Measurements from ENCODE around the gene SLC23A2. TPM values are rescaled to one million over a fixed set of nuclear protein-coding genes. Genes with fewer than 3 reads are reported as not detected.
A peak's percentile ranks its signal among the peaks of the same experiment; 100 is the strongest.

Gene SLC23A2
- total RNA-seq, 8 experiments from 2014 or later: 7.4 to 35.3 (median 15.4) TPM

- H3K4me3 ChIP-seq: no peak overlapping the region
- WGBS, 10 experiments: 0 to 79% (median 46%) methylated on average over 1 to 3 of the region's 3 CpGs; no CpG with 5 or more reads in 1 of the 10 experiments
- peak in 3 of 8 experiments; percentile 33 to 55 (median 41) for ATAC-seq (replicated peaks in 6 of 8)
- H3K27ac ChIP-seq: no peak overlapping the region
- in situ Hi-C loops (cut with MboI; ENCODE audit: low pct_unique_long_range_greater_than_20kb in 2 of 9, low sequenced_read_pairs in 9 of 9, unreplicated experiment in 9 of 9): loop anchor here in 1 of 9 experiments (10.0 to 25.0 kb wide), 2 partner anchors 202 to 344 kb away; no protein-coding TSS in a partner anchor
- no peaks in the 10 kb centered on the region for H3K4me1 ChIP-seq (replicated peaks in 1 of 2)
Measured at GRCh38 chr20:4956200-4956810, 45.0 kb downstream of the SLC23A2 start.

- Histone ChIP-seq H3K27ac (no peak overlapping the region), H3K4me3 (no peak overlapping the region), H3K4me1 (replicated peaks in 1 of 2) (no peaks in the 10 kb centered on the region)
- in situ Hi-C loops (cut with MboI; ENCODE audit: low pct_unique_long_range_greater_than_20kb in 2 of 9, low sequenced_read_pairs in 9 of 9, unreplicated experiment in 9 of 9): loop anchor here in 1 of 9 experiments (10.0 to 25.0 kb wide), 2 partner anchors 199 to 342 kb away; no protein-coding TSS in a partner anchor
- no peak for ATAC-seq (replicated peaks in 6 of 8)
Measured at GRCh38 chr20:4953881-4954280, 47.4 kb downstream of the SLC23A2 start.

GRCh38 chr20:4952229-4952628, 49.1 kb downstream of the SLC23A2 start:
- in situ Hi-C loops (cut with MboI; ENCODE audit: low pct_unique_long_range_greater_than_20kb in 2 of 9, low sequenced_read_pairs in 9 of 9, unreplicated experiment in 9 of 9): loop anchor here in 1 of 9 experiments (10.0 to 25.0 kb wide), 2 partner anchors 197 to 340 kb away; no protein-coding TSS in a partner anchor
- no peak overlapping the region for H3K4me3 ChIP-seq
- no peaks in the 10 kb centered on the region for H3K4me1 ChIP-seq (replicated peaks in 1 of 2)
- H3K27ac ChIP-seq: no peak overlapping the region
- WGBS, 10 experiments: 91 to 100% (median 100%) methylated on average over 1 of the region's 1 CpG
- no peak for ATAC-seq (replicated peaks in 6 of 8)

GRCh38 chr20:4951299-4951698, 50.0 kb downstream of the SLC23A2 start:
- no peak overlapping the region for H3K27ac ChIP-seq
- ATAC-seq (replicated peaks in 6 of 8): peak; percentile 44 to 87 (median 66)
- in situ Hi-C loops (cut with MboI; ENCODE audit: low pct_unique_long_range_greater_than_20kb in 2 of 9, low sequenced_read_pairs in 9 of 9, unreplicated experiment in 9 of 9): loop anchor here in 1 of 9 experiments (10.0 to 25.0 kb wide), 2 partner anchors 196 to 339 kb away; no protein-coding TSS in a partner anchor
- no peak overlapping the region for H3K4me3 ChIP-seq
- no peaks in the 10 kb centered on the region for H3K4me1 ChIP-seq (replicated peaks in 1 of 2)
- WGBS, 10 experiments: 0 to 75% (median 55%) methylated on average over 1 to 3 of the region's 3 CpGs; no CpG with 5 or more reads in 1 of the 10 experiments

GRCh38 chr20:4950841-4951240, 50.5 kb downstream of the SLC23A2 start:
- WGBS, 10 experiments: 93 to 100% (median 94%) methylated on average over 3 to 4 of the region's 4 CpGs; no CpG with 5 or more reads in 5 of the 10 experiments
- in situ Hi-C loops (cut with MboI; ENCODE audit: low pct_unique_long_range_greater_than_20kb in 2 of 9, low sequenced_read_pairs in 9 of 9, unreplicated experiment in 9 of 9): loop anchor here in 1 of 9 experiments (10.0 to 25.0 kb wide), 2 partner anchors 196 to 339 kb away; no protein-coding TSS in a partner anchor
- no peak overlapping the region for H3K4me3 ChIP-seq
- no peak for ATAC-seq (replicated peaks in 6 of 8)
- no peaks in the 10 kb centered on the region for H3K4me1 ChIP-seq (replicated peaks in 1 of 2)
- H3K27ac ChIP-seq: no peak overlapping the region

- ATAC-seq (replicated peaks in 6 of 8): no peak
- H3K4me1 ChIP-seq (replicated peaks in 1 of 2): no peaks in the 10 kb centered on the region
- in situ Hi-C loops (cut with MboI; ENCODE audit: low pct_unique_long_range_greater_than_20kb in 2 of 9, low sequenced_read_pairs in 9 of 9, unreplicated experiment in 9 of 9): loop anchor here in 1 of 9 experiments (10.0 to 25.0 kb wide), 2 partner anchors 196 to 338 kb away; no protein-coding TSS in a partner anchor
- WGBS, 10 experiments: 0 to 100% (median 73%) methylated on average over 1 to 2 of the region's 3 CpGs; no CpG with 5 or more reads in 2 of the 10 experiments
- H3K4me3 ChIP-seq: no peak overlapping the region
- H3K27ac ChIP-seq: no peak overlapping the region
Measured at GRCh38 chr20:4950437-4950836, 50.9 kb downstream of the SLC23A2 start.

- Histone ChIP-seq H3K27ac (no peak overlapping the region), H3K4me1 (replicated peaks in 1 of 2) (no peaks in the 10 kb centered on the region), H3K4me3 (no peak overlapping the region)
- in situ Hi-C loops (cut with MboI; ENCODE audit: low pct_unique_long_range_greater_than_20kb in 2 of 9, low sequenced_read_pairs in 9 of 9, unreplicated experiment in 9 of 9): loop anchor here in 1 of 9 experiments (10.0 to 25.0 kb wide), 2 partner anchors 195 to 338 kb away; no protein-coding TSS in a partner anchor
- WGBS, 10 experiments: 26 to 80% (median 43%) methylated on average over 1 to 6 of the region's 6 CpGs; no CpG with 5 or more reads in 3 of the 10 experiments
- ATAC-seq (replicated peaks in 6 of 8): peak in 5 of 8 experiments; percentile 5 to 74 (median 35)
Measured at GRCh38 chr20:4949833-4950178, 51.5 kb downstream of the SLC23A2 start.

GRCh38 chr20:4947817-4948559, 53.3 kb downstream of the SLC23A2 start:
- Histone ChIP-seq H3K4me3 (no peak overlapping the region), H3K4me1 (replicated peaks in 1 of 2) (no peaks in the 10 kb centered on the region), H3K27ac (no peak overlapping the region)
- 61 to 100% (median 100%) methylated on average over 1 to 3 of the region's 3 CpGs; no CpG with 5 or more reads in 5 of the 10 experiments for WGBS, 10 experiments
- in situ Hi-C loops (cut with MboI; ENCODE audit: low pct_unique_long_range_greater_than_20kb in 2 of 9, low sequenced_read_pairs in 9 of 9, unreplicated experiment in 9 of 9): no loop called here
- no peak for ATAC-seq (replicated peaks in 6 of 8)

- 20 to 100% (median 63%) methylated on average over 1 to 6 of the region's 6 CpGs; no CpG with 5 or more reads in 1 of the 10 experiments for WGBS, 10 experiments
Measured at GRCh38 chr20:4946986-4947385, 54.3 kb downstream of the SLC23A2 start.

GRCh38 chr20:4946585-4946984, 54.7 kb downstream of the SLC23A2 start:
- H3K27ac ChIP-seq: no peak overlapping the region
- H3K4me3 ChIP-seq: no peak overlapping the region
- no peak for ATAC-seq (replicated peaks in 6 of 8)
- 58 to 100% (median 97%) methylated on average over 2 to 6 of the region's 6 CpGs; no CpG with 5 or more reads in 2 of the 10 experiments for WGBS, 10 experiments
- H3K4me1 ChIP-seq (replicated peaks in 1 of 2): no peaks in the 10 kb centered on the region
- in situ Hi-C loops (cut with MboI; ENCODE audit: low pct_unique_long_range_greater_than_20kb in 2 of 9, low sequenced_read_pairs in 9 of 9, unreplicated experiment in 9 of 9): no loop called here

More at GRCh38 chr20:4946986-4947385, 54.3 kb downstream of the SLC23A2 start:
- no peak overlapping the region for H3K4me3 ChIP-seq
- no peak overlapping the region for H3K27ac ChIP-seq
- peak in 3 of 8 experiments; percentile 31 to 61 (median 61) for ATAC-seq (replicated peaks in 6 of 8)
- in situ Hi-C loops (cut with MboI; ENCODE audit: low pct_unique_long_range_greater_than_20kb in 2 of 9, low sequenced_read_pairs in 9 of 9, unreplicated experiment in 9 of 9): no loop called here
- no peaks in the 10 kb centered on the region for H3K4me1 ChIP-seq (replicated peaks in 1 of 2)

- Histone ChIP-seq H3K4me1 (replicated peaks in 1 of 2) (no peaks in the 10 kb centered on the region), H3K4me3 (no peak overlapping the region), H3K27ac (no peak overlapping the region)
- 0 to 100% (median 79%) methylated on average over 2 to 5 of the region's 6 CpGs for WGBS, 10 experiments
- ATAC-seq (replicated peaks in 6 of 8): peak in 5 of 8 experiments; percentile 28 to 70 (median 58)
- in situ Hi-C loops (cut with MboI; ENCODE audit: low pct_unique_long_range_greater_than_20kb in 2 of 9, low sequenced_read_pairs in 9 of 9, unreplicated experiment in 9 of 9): no loop called here
Measured at GRCh38 chr20:4944518-4945313, 56.6 kb downstream of the SLC23A2 start.

- WGBS, 10 experiments: 0 to 72% (median 55%) methylated on average over 3 to 5 of the region's 5 CpGs; no CpG with 5 or more reads in 2 of the 10 experiments
- no peak overlapping the region for H3K27ac ChIP-seq
Measured at GRCh38 chr20:4942331-4942730, 59.0 kb downstream of the SLC23A2 start.

More at GRCh38 chr20:4942331-4942730, 59.0 kb downstream of the SLC23A2 start:
- Histone ChIP-seq H3K4me3 (no peak overlapping the region), H3K4me1 (replicated peaks in 1 of 2) (no peaks in the 10 kb centered on the region)
- in situ Hi-C loops (cut with MboI; ENCODE audit: low pct_unique_long_range_greater_than_20kb in 2 of 9, low sequenced_read_pairs in 9 of 9, unreplicated experiment in 9 of 9): no loop called here
- peak in 1 of 8 experiments; percentile 30 for ATAC-seq (replicated peaks in 6 of 8)
